HG03558 (cell line): Measurements from ENCODE around the gene CDHR4.
"Not testable (repeated sequence)": the region's sequence is repeated elsewhere in the genome, so short reads cannot be mapped to it uniquely, and the experiment has no call there.

ENCODE experiments used
- ATAC-seq: cut with Tn5 transposase; IDR thresholded peaks from one replicate; pipeline ENCODE4 v1.9.1; 2021; ENCODE audit warnings: moderate number of reproducible peaks; ENCODE audit not compliant: unreplicated experiment; ENCODE audit errors: extremely low read depth

The CDHR4 gene

DNA sequence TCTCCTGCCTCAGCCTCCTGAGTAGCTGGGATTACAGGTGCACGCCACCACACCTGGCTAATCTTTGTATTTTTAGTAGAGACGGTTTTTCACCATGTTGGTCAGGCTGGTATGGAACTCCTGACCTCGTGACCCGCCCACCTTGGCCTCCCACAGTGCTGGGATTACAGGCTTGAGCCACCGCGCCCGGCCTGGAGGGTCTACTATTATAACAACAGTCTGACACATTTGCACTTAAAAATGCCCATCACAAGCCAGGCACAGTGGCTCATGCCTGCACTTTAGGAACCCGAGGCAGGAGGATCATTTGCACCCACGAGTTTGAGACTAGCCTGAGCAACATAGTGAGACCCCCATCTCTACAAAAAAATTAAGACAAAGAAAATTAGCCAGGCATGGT lies 17.4 kb downstream of the CDHR4 start:
- not testable (repeated sequence) for ATAC-seq

- no peak for ATAC-seq
Observed at GRCh38 chr3:49781415-49782199, 18.1 kb downstream of the CDHR4 start.

DNA sequence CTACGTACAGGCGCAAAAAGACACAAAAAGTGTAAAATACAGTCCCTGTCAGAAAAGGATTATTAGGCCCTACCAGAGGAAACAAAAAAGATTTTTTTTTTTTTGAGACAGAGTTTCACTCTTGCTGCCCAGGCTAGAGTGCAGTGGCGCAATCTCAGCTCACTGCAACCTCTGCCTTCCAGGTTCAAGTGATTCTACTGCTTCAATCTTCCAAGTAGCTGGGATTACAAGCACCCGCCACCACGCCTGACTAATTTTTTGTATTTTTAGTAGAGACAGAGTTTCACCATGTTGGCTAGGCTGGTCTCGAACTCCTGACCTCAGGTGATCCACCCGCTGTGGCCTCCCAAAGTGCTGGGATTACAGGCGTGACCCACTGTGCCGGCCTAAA lies 18.7 kb downstream of the CDHR4 start:
- ATAC-seq: not testable (repeated sequence)

- ATAC-seq: no peak
Observed at GRCh38 chr3:49780080-49780974, 19.3 kb downstream of the CDHR4 start.

DNA sequence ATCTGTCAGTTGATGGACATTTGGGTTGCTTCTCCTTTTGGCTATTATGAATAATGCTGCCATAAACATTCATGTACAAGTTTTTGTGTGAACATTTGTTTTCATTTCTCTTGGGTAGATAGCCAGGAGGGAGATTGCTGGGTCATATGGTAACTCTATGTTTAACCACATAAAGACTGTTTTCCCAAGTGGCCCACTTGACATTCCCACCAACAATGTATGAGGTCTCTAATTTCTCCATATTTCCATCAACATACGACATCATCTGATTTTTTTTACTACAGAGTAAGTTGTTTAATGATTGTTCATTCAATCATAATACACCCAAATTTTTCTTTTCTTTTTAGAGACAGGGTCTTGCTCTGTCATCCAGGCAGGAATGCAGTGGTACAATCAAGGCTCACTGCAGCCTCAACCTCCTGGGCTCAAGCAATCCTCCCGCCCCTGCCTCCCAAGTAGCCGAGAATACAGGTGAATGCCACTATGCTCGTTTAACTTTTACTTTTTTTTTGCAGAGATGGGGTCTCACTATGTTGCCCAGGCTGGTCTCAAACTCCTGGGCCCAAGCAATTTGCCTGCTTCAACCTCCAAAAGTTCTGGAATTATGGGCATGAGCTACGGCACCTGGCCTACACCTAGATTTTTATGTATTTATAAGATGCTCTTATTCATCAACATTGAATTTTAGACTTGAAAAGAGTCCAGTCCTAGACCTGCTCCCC lies 20.2 kb downstream of the CDHR4 start:
- ATAC-seq: no peak

DNA sequence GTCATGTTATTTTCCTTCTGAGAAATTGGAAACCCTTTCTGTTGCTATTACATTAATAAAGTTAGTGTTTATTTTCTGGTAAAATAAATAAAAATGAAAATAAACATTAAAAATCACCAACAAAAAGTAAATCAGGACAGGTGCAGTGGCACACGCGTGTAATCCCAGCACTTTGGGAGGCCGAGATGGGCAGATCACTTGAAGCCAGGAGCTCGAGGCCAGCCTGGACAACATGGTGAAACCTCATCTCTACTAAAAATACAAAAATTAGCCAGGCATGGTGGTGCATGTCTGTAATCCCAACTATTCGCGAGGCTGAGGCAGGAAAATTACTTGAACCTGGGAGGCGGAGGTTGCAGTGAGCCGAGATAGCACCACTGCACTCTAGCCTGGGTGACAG lies 23.6 kb downstream of the CDHR4 start:
- not testable (repeated sequence) for ATAC-seq

GRCh38 chr3:49775538-49775937 lies 24.1 kb downstream of the CDHR4 start:
- ATAC-seq: no peak

GRCh38 chr3:49772703-49773102 lies 27.0 kb downstream of the CDHR4 start:
- no peak for ATAC-seq

DNA sequence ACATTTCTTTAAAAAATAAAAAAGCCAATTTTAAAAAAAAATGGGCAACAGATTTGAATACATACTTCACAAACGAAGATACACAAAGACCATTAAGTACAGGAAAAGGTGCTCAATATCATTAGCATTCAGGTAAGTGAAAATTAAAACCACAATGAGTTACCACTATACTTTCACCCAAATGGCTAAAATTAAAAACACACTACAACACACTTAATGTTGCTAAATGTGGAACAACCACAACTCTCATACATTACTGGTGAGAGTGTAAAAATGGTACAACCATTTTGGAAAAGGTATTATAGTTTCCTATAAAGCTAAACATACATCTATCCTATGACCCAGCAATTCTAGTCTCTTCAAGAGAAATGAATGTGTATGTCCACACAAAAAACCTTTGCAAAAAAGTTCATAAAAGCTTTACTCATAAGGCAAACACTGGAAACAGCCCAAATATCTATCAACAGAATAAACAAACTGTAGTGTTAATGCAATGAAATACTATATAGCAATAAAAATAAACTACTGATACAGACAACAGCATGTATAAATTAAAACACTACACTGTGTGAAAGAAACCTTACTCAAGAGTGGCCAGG lies 28.2 kb downstream of the CDHR4 start:
- ATAC-seq: no peak

DNA sequence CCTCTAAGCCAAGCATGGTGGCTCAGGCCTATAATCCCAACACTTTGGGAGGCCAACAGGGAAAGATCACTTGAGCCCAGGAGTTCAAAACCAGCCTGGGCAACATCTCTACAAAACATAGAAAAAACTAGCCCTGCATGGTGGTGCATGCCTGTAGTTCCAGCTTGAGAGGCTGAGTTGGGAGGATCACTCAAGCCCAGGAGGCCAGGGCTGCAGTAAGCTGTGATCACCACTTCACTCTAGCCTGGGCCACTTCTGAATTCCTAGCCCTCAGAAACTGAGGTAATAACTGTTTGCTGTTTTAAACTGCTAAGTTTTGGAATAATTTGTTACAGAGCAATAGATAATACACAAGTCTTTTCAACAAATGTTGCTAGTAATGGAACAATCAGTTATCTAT lies 29.7 kb downstream of the CDHR4 start:
- ATAC-seq: no peak

DNA sequence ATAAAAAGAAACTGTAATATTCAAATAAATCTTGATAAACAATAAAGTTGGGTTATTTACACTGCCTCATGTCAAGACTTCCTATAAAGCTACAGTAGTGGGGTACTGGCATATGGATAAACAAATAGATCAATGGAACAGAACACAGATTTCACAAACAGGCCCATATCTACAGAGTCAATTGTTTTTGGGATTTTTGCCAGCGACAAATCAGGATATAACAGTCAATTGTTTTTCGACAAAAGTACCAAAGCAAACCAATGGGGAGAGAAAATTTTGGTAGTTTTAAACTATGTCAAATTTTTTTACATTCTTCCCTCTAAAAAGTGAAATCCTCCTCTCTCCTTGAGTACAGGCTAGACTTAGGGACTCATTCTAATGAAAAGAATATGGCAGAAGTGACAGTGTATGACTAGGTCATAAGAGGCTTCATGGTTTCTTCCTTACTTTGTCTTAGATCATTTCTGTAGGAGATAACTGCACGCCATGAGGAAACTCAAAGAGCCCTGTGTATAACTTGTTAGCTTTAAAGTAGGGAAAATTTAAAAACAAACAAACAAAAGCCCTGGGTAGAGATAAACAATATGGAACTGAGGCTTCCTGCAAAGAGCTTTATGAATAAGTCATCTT lies 30.3 kb downstream of the CDHR4 start:
- ATAC-seq: no peak

- ATAC-seq: no peak
Observed at GRCh38 chr3:49763981-49764380, 35.7 kb downstream of the CDHR4 start.

- ATAC-seq: no peak
Observed at GRCh38 chr3:49761661-49762060, 38.0 kb downstream of the CDHR4 start.

DNA sequence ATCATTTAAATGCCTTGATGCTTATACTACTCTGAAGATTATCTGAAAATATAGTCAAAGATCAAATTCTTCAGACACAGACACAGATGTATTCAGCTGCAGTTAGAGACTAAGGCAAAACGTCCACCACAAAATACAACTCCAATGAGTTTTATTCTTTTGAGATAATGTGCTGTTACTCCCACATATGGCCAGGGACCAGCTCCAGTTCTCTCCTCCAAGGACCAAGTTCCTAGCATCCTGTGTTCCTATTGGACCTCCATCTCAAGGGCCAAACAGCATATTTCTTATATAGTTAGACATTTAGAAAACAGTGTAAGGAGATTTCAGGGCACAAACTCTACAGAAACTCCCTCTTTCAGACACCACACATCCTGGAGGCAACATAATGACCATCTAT lies 40.4 kb downstream of the CDHR4 start:
- no peak for ATAC-seq

DNA sequence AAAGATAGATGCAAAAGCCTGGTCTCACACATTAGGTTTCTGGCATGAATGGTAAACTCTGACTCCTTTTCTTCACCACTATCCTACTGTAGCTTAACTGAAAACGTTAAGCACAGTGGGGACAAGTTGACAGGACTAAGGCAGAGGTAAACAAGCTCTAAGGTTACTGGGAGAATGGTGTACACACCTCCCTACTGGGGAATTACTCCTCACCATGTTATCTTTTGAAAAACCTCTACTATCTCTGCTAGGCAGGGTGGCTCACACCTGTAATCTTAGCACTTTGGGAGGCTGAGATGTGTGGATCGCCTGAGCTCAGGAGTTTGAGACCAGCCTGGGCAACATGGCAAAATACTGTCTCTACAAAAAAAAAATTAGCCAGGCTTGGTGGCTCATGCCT lies 42.5 kb downstream of the CDHR4 start:
- ATAC-seq: no peak

GRCh38 chr3:49756036-49756435 lies 43.6 kb downstream of the CDHR4 start:
- ATAC-seq: no peak

GRCh38 chr3:49754536-49754935 lies 45.1 kb downstream of the CDHR4 start:
- no peak for ATAC-seq

GRCh38 chr3:49751501-49751900 lies 48.2 kb downstream of the CDHR4 start:
- ATAC-seq: no peak

DNA sequence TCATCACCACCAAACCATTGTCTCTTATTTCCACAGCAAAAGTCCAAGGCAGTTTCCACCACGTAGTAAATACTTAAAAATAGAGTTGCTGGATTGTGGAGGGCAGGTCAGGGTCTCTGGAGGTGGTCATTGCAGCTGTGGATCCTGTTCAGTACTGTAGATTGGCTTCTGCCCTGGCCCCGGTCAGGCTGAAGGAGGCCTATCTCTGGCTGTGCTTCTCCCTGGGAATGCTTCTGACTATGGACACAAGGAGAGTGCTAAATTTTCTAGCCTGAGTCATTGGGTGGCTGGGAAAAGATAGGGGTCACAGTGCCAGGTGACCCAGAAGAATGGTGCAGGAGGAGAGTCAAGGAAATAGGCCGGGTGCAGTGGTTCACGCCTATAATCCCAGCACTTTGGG lies 49.6 kb downstream of the CDHR4 start:
- no peak for ATAC-seq

DNA sequence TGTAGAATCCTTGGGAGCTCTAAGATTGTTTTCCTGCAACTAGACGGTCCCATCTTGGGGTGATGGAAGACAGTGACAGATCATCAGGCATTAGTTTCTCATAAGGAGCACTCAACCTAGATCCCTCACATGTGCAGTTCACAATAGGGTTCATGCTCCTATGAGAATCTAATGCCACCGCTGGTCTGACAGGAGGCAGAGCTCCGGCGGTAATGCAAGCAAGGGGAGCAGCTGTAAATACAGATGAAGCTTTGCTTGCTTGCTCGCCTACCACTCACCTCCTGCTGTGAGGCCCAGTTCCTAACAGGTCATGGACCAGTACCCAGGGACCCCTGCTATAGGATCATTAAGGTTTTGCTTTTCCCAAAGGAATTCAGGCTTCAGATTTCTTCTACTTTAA lies 50.8 kb downstream of the CDHR4 start:
- ATAC-seq: not testable (repeated sequence)
